Right forelimb (tissue), 1 donor: ENCODE results near the gene IZUMO1.
"Not testable (repeated sequence)": the region's sequence is repeated elsewhere in the genome, so short reads cannot be mapped to it uniquely, and the experiment has no call there.

Experiments used
- DNase-seq: peaks from one replicate; pipeline ENCODE4 v3.0.0-alpha.2; 2018

IZUMO1 gene

GRCh38 chr19:48711106-48711662, 35.5 kb downstream of the IZUMO1 start:
- no peak for DNase-seq

- DNase-seq = no peak
These were observed 38.2 kb downstream of the IZUMO1 start for GRCh38 chr19:48708471-48708870.

- DNase-seq = no peak
These were observed 41.3 kb downstream of the IZUMO1 start for GRCh38 chr19:48705431-48705830.

GRCh38 chr19:48703316-48703715, 43.4 kb downstream of the IZUMO1 start:
- DNase-seq = no peak

GRCh38 chr19:48702701-48703100, 44.0 kb downstream of the IZUMO1 start:
- no peak for DNase-seq

GRCh38 chr19:48698046-48698445, 48.7 kb downstream of the IZUMO1 start:
- DNase-seq = no peak

GRCh38 chr19:48696353-48697010, 50.2 kb downstream of the IZUMO1 start:
- DNase-seq = no peak

GRCh38 chr19:48695743-48696352, 50.9 kb downstream of the IZUMO1 start, which contains the start of gene FUT2:
TSS of gene FUT2 (plus strand) at chr19:48695971. CDS start at chr19:48702957, 6,986 bp downstream.
- no peak for DNase-seq

GRCh38 chr19:48693629-48694028, 53.1 kb downstream of the IZUMO1 start:
- DNase-seq = not testable (repeated sequence)
